ENCODE data around the gene SYNE2. TPM values are rescaled to one million over a fixed set of nuclear protein-coding genes. Genes with fewer than 3 reads are reported as not detected.
"Not testable (repeated sequence)": the region's sequence is repeated elsewhere in the genome, so short reads cannot be mapped to it uniquely, and the experiment has no call there.

SYNE2 gene
- total RNA-seq, 2 experiments from 2014 or later: 25.2 to 30.9 TPM

- no peak overlapping the region for H3K27ac Mint-ChIP-seq
- no peaks in the 10 kb centered on the region for H3K4me1 Mint-ChIP-seq
- H3K4me3 Mint-ChIP-seq: no peak overlapping the region
- DNase-seq: no peak
- peaks cover 5% of the 10 kb centered on the region for H3K36me3 Mint-ChIP-seq
- H3K27me3 Mint-ChIP-seq: no peaks in the 10 kb centered on the region
- no peaks in the 10 kb centered on the region for H3K9me3 Mint-ChIP-seq
These were observed 297.1 kb downstream of the SYNE2 start for GRCh38 chr14:64149921-64150320.

- H3K4me1 Mint-ChIP-seq: no peaks in the 10 kb centered on the region
- H3K27ac Mint-ChIP-seq: no peak overlapping the region
- no peak for DNase-seq
- no peaks in the 10 kb centered on the region for H3K27me3 Mint-ChIP-seq
- peaks cover 7% of the 10 kb centered on the region for H3K36me3 Mint-ChIP-seq
- H3K9me3 Mint-ChIP-seq: no peaks in the 10 kb centered on the region
- H3K4me3 Mint-ChIP-seq: no peak overlapping the region
These were observed 305.8 kb downstream of the SYNE2 start for GRCh38 chr14:64158608-64159007.

- Mint-ChIP-seq H3K27me3 (no peaks in the 10 kb centered on the region), H3K36me3 (peaks cover 2% of the 10 kb centered on the region), H3K4me3 (no peak overlapping the region), H3K9me3 (no peaks in the 10 kb centered on the region), H3K4me1 (no peaks in the 10 kb centered on the region), H3K27ac (no peak overlapping the region)
- DNase-seq: no peak
These were observed 306.8 kb downstream of the SYNE2 start for GRCh38 chr14:64159588-64159987.

GRCh38 chr14:64170181-64170580 is 317.4 kb downstream of the SYNE2 start:
- Mint-ChIP-seq H3K36me3 (peaks cover 3% of the 10 kb centered on the region), H3K27me3 (no peaks in the 10 kb centered on the region)

GRCh38 chr14:64174922-64175782 is 322.3 kb downstream of the SYNE2 start:
- no peaks in the 10 kb centered on the region for H3K9me3 Mint-ChIP-seq
- no peaks in the 10 kb centered on the region for H3K27me3 Mint-ChIP-seq
- H3K36me3 Mint-ChIP-seq: peaks cover 26% of the 10 kb centered on the region
- H3K4me3 Mint-ChIP-seq: no peak overlapping the region
- DNase-seq: peak; percentile 22
- peaks cover 25% of the 10 kb centered on the region for H3K4me1 Mint-ChIP-seq
- H3K27ac Mint-ChIP-seq: peak overlapping the region; percentile 86

More at GRCh38 chr14:64170181-64170580, 317.4 kb downstream of the SYNE2 start:
- Mint-ChIP-seq H3K27ac (no peak overlapping the region), H3K4me3 (no peak overlapping the region), H3K4me1 (peaks cover 8% of the 10 kb centered on the region), H3K9me3 (no peaks in the 10 kb centered on the region)
- no peak for DNase-seq

- DNase-seq: no peak
- Mint-ChIP-seq H3K4me1 (peaks cover 25% of the 10 kb centered on the region), H3K27me3 (no peaks in the 10 kb centered on the region), H3K9me3 (no peaks in the 10 kb centered on the region), H3K27ac (peak overlapping the region; percentile 16), H3K36me3 (peaks cover 31% of the 10 kb centered on the region), H3K4me3 (no peak overlapping the region)
These were observed 323.5 kb downstream of the SYNE2 start for GRCh38 chr14:64176330-64176729.

- Mint-ChIP-seq H3K36me3 (peaks cover 37% of the 10 kb centered on the region), H3K4me3 (no peak overlapping the region), H3K4me1 (peaks cover 25% of the 10 kb centered on the region), H3K27ac (no peak overlapping the region), H3K9me3 (no peaks in the 10 kb centered on the region), H3K27me3 (no peaks in the 10 kb centered on the region)
- no peak for DNase-seq
These were observed 326.0 kb downstream of the SYNE2 start for GRCh38 chr14:64178814-64179213.

GRCh38 chr14:64182908-64183307 is 330.1 kb downstream of the SYNE2 start:
- DNase-seq, H3K9me3 Mint-ChIP-seq, H3K27me3 Mint-ChIP-seq, H3K4me1 Mint-ChIP-seq, H3K27ac Mint-ChIP-seq, H3K4me3 Mint-ChIP-seq: not testable (repeated sequence)
- H3K36me3 Mint-ChIP-seq: peaks cover 39% of the 10 kb centered on the region

- Mint-ChIP-seq H3K36me3 (peaks cover 40% of the 10 kb centered on the region), H3K27me3 (no peaks in the 10 kb centered on the region), H3K27ac (no peak overlapping the region), H3K4me3 (no peak overlapping the region), H3K4me1 (no peaks in the 10 kb centered on the region), H3K9me3 (no peaks in the 10 kb centered on the region)
- no peak for DNase-seq
These were observed 331.4 kb downstream of the SYNE2 start for GRCh38 chr14:64184103-64184729.

- Mint-ChIP-seq H3K36me3 (peaks cover 43% of the 10 kb centered on the region), H3K27ac (no peak overlapping the region), H3K4me3 (no peak overlapping the region), H3K4me1 (no peaks in the 10 kb centered on the region), H3K27me3 (no peaks in the 10 kb centered on the region), H3K9me3 (no peaks in the 10 kb centered on the region)
- DNase-seq: no peak
These were observed 332.4 kb downstream of the SYNE2 start for GRCh38 chr14:64185184-64185583.

- DNase-seq: no peak
- H3K4me1 Mint-ChIP-seq: peaks cover 2% of the 10 kb centered on the region
- no peaks in the 10 kb centered on the region for H3K27me3 Mint-ChIP-seq
- H3K4me3 Mint-ChIP-seq: no peak overlapping the region
- no peaks in the 10 kb centered on the region for H3K9me3 Mint-ChIP-seq
- peaks cover 45% of the 10 kb centered on the region for H3K36me3 Mint-ChIP-seq
- H3K27ac Mint-ChIP-seq: no peak overlapping the region
These were observed 333.7 kb downstream of the SYNE2 start for GRCh38 chr14:64186231-64187129.

- Mint-ChIP-seq H3K4me3 (no peak overlapping the region), H3K27me3 (no peaks in the 10 kb centered on the region), H3K36me3 (peaks cover 45% of the 10 kb centered on the region), H3K4me1 (peaks cover 2% of the 10 kb centered on the region), H3K9me3 (no peaks in the 10 kb centered on the region), H3K27ac (no peak overlapping the region)
- DNase-seq: no peak
These were observed 334.5 kb downstream of the SYNE2 start for GRCh38 chr14:64187331-64187730.

- no peak for DNase-seq
These were observed 338.2 kb downstream of the SYNE2 start for GRCh38 chr14:64190974-64191502.

GRCh38 chr14:64191756-64192155 is 339.0 kb downstream of the SYNE2 start:
- H3K4me3 Mint-ChIP-seq: no peak overlapping the region
- H3K27ac Mint-ChIP-seq: no peak overlapping the region
- H3K4me1 Mint-ChIP-seq: peaks cover 26% of the 10 kb centered on the region
- H3K36me3 Mint-ChIP-seq: peaks cover 23% of the 10 kb centered on the region
- no peaks in the 10 kb centered on the region for H3K9me3 Mint-ChIP-seq
- no peak for DNase-seq
- no peaks in the 10 kb centered on the region for H3K27me3 Mint-ChIP-seq

More at GRCh38 chr14:64190974-64191502, 338.2 kb downstream of the SYNE2 start:
- no peaks in the 10 kb centered on the region for H3K27me3 Mint-ChIP-seq
- H3K36me3 Mint-ChIP-seq: peaks cover 26% of the 10 kb centered on the region
- H3K9me3 Mint-ChIP-seq: no peaks in the 10 kb centered on the region
- peaks cover 20% of the 10 kb centered on the region for H3K4me1 Mint-ChIP-seq
- H3K4me3 Mint-ChIP-seq: no peak overlapping the region
- H3K27ac Mint-ChIP-seq: no peak overlapping the region

GRCh38 chr14:64193821-64194220 is 341.0 kb downstream of the SYNE2 start:
- Mint-ChIP-seq H3K9me3 (no peaks in the 10 kb centered on the region), H3K27ac (no peak overlapping the region), H3K4me1 (peaks cover 33% of the 10 kb centered on the region), H3K27me3 (no peaks in the 10 kb centered on the region), H3K4me3 (no peak overlapping the region), H3K36me3 (peaks cover 15% of the 10 kb centered on the region)
- DNase-seq: no peak
